MM.1S (cell line): Measurements from ENCODE around the gene RPL35.
"Not testable (repeated sequence)": the region's sequence is repeated elsewhere in the genome, so short reads cannot be mapped to it uniquely, and the experiment has no call there.

Source experiments
- EZH2 ChIP-seq: fragments of 300-600 bp; sonication (generic); optimal IDR thresholded peaks from 2 replicates; pipeline ENCODE3; 2017; ENCODE audit warnings: low read depth, mild to moderate bottlenecking, antibody characterized with exemption, low read length, mixed read lengths
- EZH2phosphoT487 ChIP-seq: fragments of 300-600 bp; sonication (generic); IDR thresholded peaks from 2 replicates; pipeline ENCODE4 v1.6.1; 2018; ENCODE audit warnings: antibody characterized with exemption, low read length
- TF ChIP-seq, protein P1 (sequence below): fragments of 300-600 bp; sonication (generic); IDR thresholded peaks from 2 replicates; pipeline ENCODE4 v1.5.1; 2016; ENCODE audit warnings: antibody characterized with exemption, low read length, mixed read lengths

DNA sequence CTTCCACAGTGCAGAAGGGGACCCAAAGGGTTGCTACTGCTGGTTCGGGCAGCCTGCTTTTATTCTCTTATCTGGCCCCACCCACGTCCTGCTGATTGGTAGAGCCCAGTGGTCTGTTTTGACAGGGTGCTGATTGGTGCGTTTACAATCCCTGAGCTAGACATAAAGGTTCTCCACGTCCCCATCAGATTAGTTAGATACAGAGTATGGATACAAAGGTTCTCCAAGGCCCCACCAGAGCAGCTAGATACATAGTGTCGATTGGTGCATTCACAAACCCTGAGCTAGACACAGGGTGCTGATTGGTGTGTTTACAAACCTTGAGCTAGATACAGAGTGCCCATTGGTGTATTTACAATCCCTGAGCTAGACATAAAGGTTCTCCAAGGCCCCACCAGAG lies 23.6 kb downstream of the RPL35 start:
- TF ChIP-seq, protein P1, sequence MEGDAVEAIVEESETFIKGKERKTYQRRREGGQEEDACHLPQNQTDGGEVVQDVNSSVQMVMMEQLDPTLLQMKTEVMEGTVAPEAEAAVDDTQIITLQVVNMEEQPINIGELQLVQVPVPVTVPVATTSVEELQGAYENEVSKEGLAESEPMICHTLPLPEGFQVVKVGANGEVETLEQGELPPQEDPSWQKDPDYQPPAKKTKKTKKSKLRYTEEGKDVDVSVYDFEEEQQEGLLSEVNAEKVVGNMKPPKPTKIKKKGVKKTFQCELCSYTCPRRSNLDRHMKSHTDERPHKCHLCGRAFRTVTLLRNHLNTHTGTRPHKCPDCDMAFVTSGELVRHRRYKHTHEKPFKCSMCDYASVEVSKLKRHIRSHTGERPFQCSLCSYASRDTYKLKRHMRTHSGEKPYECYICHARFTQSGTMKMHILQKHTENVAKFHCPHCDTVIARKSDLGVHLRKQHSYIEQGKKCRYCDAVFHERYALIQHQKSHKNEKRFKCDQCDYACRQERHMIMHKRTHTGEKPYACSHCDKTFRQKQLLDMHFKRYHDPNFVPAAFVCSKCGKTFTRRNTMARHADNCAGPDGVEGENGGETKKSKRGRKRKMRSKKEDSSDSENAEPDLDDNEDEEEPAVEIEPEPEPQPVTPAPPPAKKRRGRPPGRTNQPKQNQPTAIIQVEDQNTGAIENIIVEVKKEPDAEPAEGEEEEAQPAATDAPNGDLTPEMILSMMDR, result not testable (repeated sequence)
- TF ChIP-seq EZH2, EZH2phosphoT487: not testable (repeated sequence)
